Stomach (tissue), 4 donors: ENCODE data around the gene GRIP1.
"Not testable (repeated sequence)": the region's sequence is repeated elsewhere in the genome, so short reads cannot be mapped to it uniquely, and the experiment has no call there.

ENCODE experiments used
- POLR2A ChIP-seq, 4 donors: fragments of 450-650 bp; IDR thresholded peaks; one replicate each; pipeline ENCODE4 v1.6.1; 2016; ENCODE audit warnings: antibody characterized with exemption in 4 of 4, control low read depth in 2 of 4, mild to moderate bottlenecking in 1 of 4, moderate library complexity in 1 of 4
- TF ChIP-seq, protein P1 (sequence below), 7 experiments: fragments of 450-650 bp in 4 of 7; fragments of 200-600 bp in 3 of 7; sonication (generic) in 3 of 7; IDR thresholded peaks; one replicate each; pipeline ENCODE4 v1.5.1; 2016 to 2019; ENCODE audit warnings: antibody characterized with exemption in 7 of 7, control low read depth in 2 of 7, mild to moderate bottlenecking in 1 of 7

DNA sequence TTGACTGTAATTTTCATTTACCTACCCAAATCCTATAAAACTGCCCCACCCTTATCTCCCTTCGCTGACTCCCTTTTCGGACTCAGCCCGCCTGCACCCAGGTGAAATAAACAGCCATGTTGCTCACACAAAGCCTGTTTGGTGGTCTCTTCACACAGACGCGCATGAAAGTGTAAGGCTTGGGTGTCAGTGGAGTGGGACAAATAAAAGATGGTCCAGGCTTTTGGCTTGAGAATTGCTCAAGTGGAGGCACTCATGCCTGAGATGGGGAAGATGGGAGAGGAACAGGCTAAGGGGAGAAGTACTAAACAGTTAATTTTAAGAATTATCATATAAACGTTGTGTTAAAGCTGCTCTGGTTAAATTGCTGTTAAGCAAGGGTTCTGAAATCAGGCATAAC, 180.8 kb downstream of the GRIP1 start:
- not testable (repeated sequence) for TF ChIP-seq POLR2A (IDR thresholded peaks at IDR 0.05)
- TF ChIP-seq, protein P1, sequence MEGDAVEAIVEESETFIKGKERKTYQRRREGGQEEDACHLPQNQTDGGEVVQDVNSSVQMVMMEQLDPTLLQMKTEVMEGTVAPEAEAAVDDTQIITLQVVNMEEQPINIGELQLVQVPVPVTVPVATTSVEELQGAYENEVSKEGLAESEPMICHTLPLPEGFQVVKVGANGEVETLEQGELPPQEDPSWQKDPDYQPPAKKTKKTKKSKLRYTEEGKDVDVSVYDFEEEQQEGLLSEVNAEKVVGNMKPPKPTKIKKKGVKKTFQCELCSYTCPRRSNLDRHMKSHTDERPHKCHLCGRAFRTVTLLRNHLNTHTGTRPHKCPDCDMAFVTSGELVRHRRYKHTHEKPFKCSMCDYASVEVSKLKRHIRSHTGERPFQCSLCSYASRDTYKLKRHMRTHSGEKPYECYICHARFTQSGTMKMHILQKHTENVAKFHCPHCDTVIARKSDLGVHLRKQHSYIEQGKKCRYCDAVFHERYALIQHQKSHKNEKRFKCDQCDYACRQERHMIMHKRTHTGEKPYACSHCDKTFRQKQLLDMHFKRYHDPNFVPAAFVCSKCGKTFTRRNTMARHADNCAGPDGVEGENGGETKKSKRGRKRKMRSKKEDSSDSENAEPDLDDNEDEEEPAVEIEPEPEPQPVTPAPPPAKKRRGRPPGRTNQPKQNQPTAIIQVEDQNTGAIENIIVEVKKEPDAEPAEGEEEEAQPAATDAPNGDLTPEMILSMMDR (IDR thresholded peaks at IDR 0.05), result not testable (repeated sequence)
